Testis (tissue), 3 donors: ENCODE measurements around the gene CACNA1C. TPM values are rescaled to one million over a fixed set of nuclear protein-coding genes. Genes with fewer than 3 reads are reported as not detected.

Experiments
- DNase-seq: peaks from one replicate; pipeline ENCODE4 v3.0.0-alpha.2; 2019
- H3K27ac ChIP-seq, 2 donors: fragments of 200-600 bp; sonication (generic); one replicate each; pipeline ENCODE4 v1.5.1; 2019
- H3K27me3 ChIP-seq: fragments of 200-600 bp; sonication (generic); one replicate; pipeline ENCODE4 v1.5.1; 2019
- H3K36me3 ChIP-seq: fragments of 200-600 bp; sonication (generic); one replicate; pipeline ENCODE4 v1.5.1; 2017; ENCODE audit warnings: low read depth; ENCODE audit errors: missing control alignments
- H3K4me1 ChIP-seq: fragments of 200-600 bp; sonication (generic); one replicate; pipeline ENCODE4 v1.5.1; 2019
- H3K4me3 ChIP-seq, 2 donors: fragments of 200-600 bp; sonication (generic); one replicate each; pipeline ENCODE4 v1.5.1; 2017 to 2019
- H3K9me3 ChIP-seq: fragments of 200-600 bp; sonication (generic); one replicate; pipeline ENCODE4 v1.5.1; 2017
- CTCF ChIP-seq, 3 experiments: fragments of 450-650 bp in 2 of 3; fragments of 200-600 bp in 1 of 3; sonication (generic) in 1 of 3; IDR thresholded peaks; one replicate each; pipeline ENCODE4 v1.5.1; 2016 to 2019; ENCODE audit warnings: antibody characterized with exemption in 3 of 3, mild to moderate bottlenecking in 2 of 3, moderate library complexity in 1 of 3
- POLR2A ChIP-seq: fragments of 450-650 bp; IDR thresholded peaks from one replicate; pipeline ENCODE4 v1.6.1; 2017; ENCODE audit warnings: antibody characterized with exemption, mild to moderate bottlenecking, moderate library complexity
- WGBS, 2 donors: methylation state at CpG; one replicate each; pipeline ENCODE4 v1.1.5; 2018; 5-methylcytosine and 5-hydroxymethylcytosine counted together
- intact Hi-C: fragments of 100-400 bp; cut with DNase I; formaldehyde crosslinking; loops from one replicate; pipeline ENCODE4 v1.15.1; 2023; ENCODE audit warnings: low total_unique reads
- polyA plus RNA-seq: library from polyadenylated mRNA; stranded (reverse); fragments of 350-450 nt; fragmentation: Illumina TruSeq; extraction: RNeasy Lipid Tissue Mini Kit (QIAGEN cat#74804); gene quantifications from one replicate; pipeline ENCODE4 v1.2.3, GENCODE V29; 2014; ENCODE audit warnings: low read depth, low replicate concordance; ENCODE audit not compliant: insufficient read depth
- total RNA-seq, 2 donors: library from RNA; depleted of rRNA; stranded (reverse); fragments of >200 nt; gene quantifications; one replicate each; pipeline ENCODE4 v1.2.3, GENCODE V29; 2016

Gene CACNA1C
- total and polyA plus RNA-seq, 3 donors from 2014 or later, result 20.3 to 36.8 (median 32.0) TPM

DNA sequence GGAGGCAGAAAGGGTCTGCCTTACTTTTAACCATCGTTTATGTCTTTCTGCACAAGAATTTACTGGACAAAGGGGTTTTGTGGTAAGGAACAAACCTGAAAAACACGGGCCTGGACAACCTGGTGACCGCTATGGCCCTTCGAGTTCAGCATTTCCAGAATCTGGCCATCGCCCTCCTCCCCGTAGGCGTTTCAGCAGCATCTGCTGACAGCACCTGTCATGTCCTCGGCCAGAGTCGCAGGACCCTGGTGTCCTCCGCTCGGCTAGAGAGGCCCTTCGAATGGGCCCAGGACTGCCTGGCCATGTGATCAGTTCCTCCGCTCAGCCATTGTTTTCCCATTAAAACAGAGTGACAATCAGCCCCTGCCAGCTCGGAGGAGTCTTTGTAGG is 599.2 kb downstream of the CACNA1C start:
- intact Hi-C loops, result no loop called here
- TF ChIP-seq CTCF (IDR thresholded peaks at IDR 0.05), result no peak
- no peak for TF ChIP-seq POLR2A
- DNase-seq, result no peak
- Histone ChIP-seq H3K27me3 (no peaks in the 10 kb centered on the region), H3K9me3 (no peaks in the 10 kb centered on the region), H3K36me3 (no peaks in the 10 kb centered on the region), H3K4me1 (no peaks in the 10 kb centered on the region), H3K27ac (no peak overlapping the region), H3K4me3 (no peak overlapping the region)
- 95 to 97% methylated on average over 12 to 14 of the region's 14 CpGs for WGBS, 2 donors

GRCh38 chr12:2652401-2653081 is 599.8 kb downstream of the CACNA1C start:
- WGBS, 2 donors, result 88 to 95% methylated on average over 14 to 27 of the region's 33 CpGs
- no peak for DNase-seq
- H3K27me3 ChIP-seq, result no peaks in the 10 kb centered on the region
- H3K4me1 ChIP-seq, result no peaks in the 10 kb centered on the region
- TF ChIP-seq POLR2A, result no peak
- no peak for TF ChIP-seq CTCF (IDR thresholded peaks at IDR 0.05)
- H3K27ac ChIP-seq, result no peak overlapping the region
- no peaks in the 10 kb centered on the region for H3K9me3 ChIP-seq
- no peak overlapping the region for H3K4me3 ChIP-seq
- no peaks in the 10 kb centered on the region for H3K36me3 ChIP-seq
- intact Hi-C loops, result no loop called here

DNA sequence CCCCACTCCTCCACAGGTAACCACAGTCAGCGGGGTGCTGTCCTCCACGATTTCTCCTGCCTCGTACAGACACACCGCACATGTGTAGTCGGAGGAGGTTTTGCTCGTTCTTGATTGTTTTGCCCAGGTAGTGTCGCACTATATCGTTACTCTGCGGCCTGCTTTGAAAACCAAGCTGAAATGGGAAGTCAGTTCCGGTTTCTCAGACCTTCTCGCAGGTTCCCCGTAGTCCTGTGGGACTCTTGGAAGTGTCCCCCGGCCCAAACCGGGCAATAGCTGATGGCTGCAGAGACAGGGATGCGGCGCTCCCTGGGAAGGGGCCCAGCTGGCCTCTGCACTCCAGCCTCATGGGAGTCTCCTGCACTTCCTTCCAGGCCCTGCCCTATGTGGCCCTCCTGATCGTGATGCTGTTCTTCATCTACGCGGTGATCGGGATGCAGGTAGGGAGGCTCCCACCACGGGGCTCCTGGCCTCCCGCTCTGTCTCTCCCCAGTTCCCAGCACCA is 600.7 kb downstream of the CACNA1C start:
- no peaks in the 10 kb centered on the region for H3K4me1 ChIP-seq
- TF ChIP-seq POLR2A (no peak), CTCF (IDR thresholded peaks at IDR 0.05) (no peak)
- intact Hi-C loops, result no loop called here
- 88 to 94% methylated on average over 18 to 22 of the region's 22 CpGs for WGBS, 2 donors
- no peaks in the 10 kb centered on the region for H3K9me3 ChIP-seq
- no peaks in the 10 kb centered on the region for H3K27me3 ChIP-seq
- no peak overlapping the region for H3K4me3 ChIP-seq
- H3K36me3 ChIP-seq, result no peaks in the 10 kb centered on the region
- H3K27ac ChIP-seq, result no peak overlapping the region
- no peak for DNase-seq

DNA sequence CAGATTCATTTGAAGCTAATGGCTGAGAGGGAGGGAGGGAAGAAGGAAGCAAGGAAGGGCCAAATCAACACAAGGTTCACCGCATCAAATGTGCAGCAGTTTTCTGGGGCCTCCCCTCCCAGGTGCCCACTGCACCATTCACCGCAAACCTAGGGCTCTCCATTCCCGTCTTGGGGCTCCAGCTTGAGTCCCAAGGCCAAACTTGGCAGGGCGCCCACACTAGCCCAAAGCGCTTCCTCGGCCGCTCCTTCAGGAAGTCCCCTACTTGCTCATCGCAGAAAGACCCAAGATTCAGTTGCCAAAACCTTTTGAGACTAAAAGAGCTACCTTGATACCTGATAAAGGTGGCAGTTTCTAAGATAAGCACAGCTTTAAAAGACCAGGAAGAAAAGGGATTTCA is 601.5 kb downstream of the CACNA1C start:
- H3K36me3 ChIP-seq, result no peaks in the 10 kb centered on the region
- H3K4me3 ChIP-seq, result no peak overlapping the region
- H3K9me3 ChIP-seq, result no peaks in the 10 kb centered on the region
- no peak overlapping the region for H3K27ac ChIP-seq
- no peak for DNase-seq
- H3K27me3 ChIP-seq, result no peaks in the 10 kb centered on the region
- intact Hi-C loops, result no loop called here
- WGBS, 2 donors, result 87 to 89% methylated on average over 7 to 8 of the region's 8 CpGs
- no peaks in the 10 kb centered on the region for H3K4me1 ChIP-seq
- TF ChIP-seq POLR2A, result no peak
- TF ChIP-seq CTCF (IDR thresholded peaks at IDR 0.05), result no peak

- TF ChIP-seq POLR2A (no peak), CTCF (IDR thresholded peaks at IDR 0.05) (no peak)
- intact Hi-C loops, result no loop called here
- no peak for DNase-seq
- H3K4me1 ChIP-seq, result no peaks in the 10 kb centered on the region
- no peak overlapping the region for H3K4me3 ChIP-seq
- H3K36me3 ChIP-seq, result no peaks in the 10 kb centered on the region
- no peaks in the 10 kb centered on the region for H3K9me3 ChIP-seq
- no peaks in the 10 kb centered on the region for H3K27me3 ChIP-seq
- H3K27ac ChIP-seq, result no peak overlapping the region
- WGBS, 2 donors, result 56 to 62% methylated on average over 4 of the region's 4 CpGs
Observed at GRCh38 chr12:2654741-2655140, 602.0 kb downstream of the CACNA1C start.
